GM19043 (cell line): ENCODE data around the gene CGNL1.

Experiments
- ATAC-seq: cut with Tn5 transposase; IDR thresholded peaks from one replicate; pipeline ENCODE4 v1.9.1; 2021; ENCODE audit warnings: low read depth; ENCODE audit not compliant: unreplicated experiment

The CGNL1 gene

GRCh38 chr15:57589281-57589680, 213.0 kb downstream of the CGNL1 start:
- no peak for ATAC-seq

- no peak for ATAC-seq
These were observed 213.4 kb downstream of the CGNL1 start for GRCh38 chr15:57589754-57590153.

- ATAC-seq = no peak
These were observed 215.0 kb downstream of the CGNL1 start for GRCh38 chr15:57591237-57591821.

- no peak for ATAC-seq
These were observed 215.6 kb downstream of the CGNL1 start, which contains the start of gene MYZAP for GRCh38 chr15:57591822-57592367. MYZAP (plus strand) TSS chr15:57591904; CDS start chr15:57592035, 131 bp downstream.

GRCh38 chr15:57592426-57592825, 216.1 kb downstream of the CGNL1 start:
- ATAC-seq = no peak

- no peak for ATAC-seq
These were observed 216.6 kb downstream of the CGNL1 start for GRCh38 chr15:57592836-57593420.

GRCh38 chr15:57594479-57594878, 218.2 kb downstream of the CGNL1 start:
- no peak for ATAC-seq

- ATAC-seq = no peak
These were observed 218.9 kb downstream of the CGNL1 start for GRCh38 chr15:57595011-57595866.

- no peak for ATAC-seq
These were observed 220.1 kb downstream of the CGNL1 start for GRCh38 chr15:57596301-57596855.

- ATAC-seq = no peak
These were observed 220.7 kb downstream of the CGNL1 start for GRCh38 chr15:57596978-57597377.

GRCh38 chr15:57597431-57597830, 221.1 kb downstream of the CGNL1 start:
- no peak for ATAC-seq

GRCh38 chr15:57598346-57598745, 222.0 kb downstream of the CGNL1 start:
- no peak for ATAC-seq

- ATAC-seq = no peak
These were observed 223.0 kb downstream of the CGNL1 start for GRCh38 chr15:57599296-57599810.

- no peak for ATAC-seq
These were observed 223.9 kb downstream of the CGNL1 start for GRCh38 chr15:57600197-57600596.
